Measurements from ENCODE around the gene DHRS2. TPM values are rescaled to one million over a fixed set of nuclear protein-coding genes. Genes with fewer than 3 reads are reported as not detected.

The DHRS2 gene
- total and polyA plus RNA-seq, 2 of the 13 experiments (the other 11 are each of a cell fraction or from before 2014, with no cell fraction given) = 1,621 to 3,021 TPM

DNA sequence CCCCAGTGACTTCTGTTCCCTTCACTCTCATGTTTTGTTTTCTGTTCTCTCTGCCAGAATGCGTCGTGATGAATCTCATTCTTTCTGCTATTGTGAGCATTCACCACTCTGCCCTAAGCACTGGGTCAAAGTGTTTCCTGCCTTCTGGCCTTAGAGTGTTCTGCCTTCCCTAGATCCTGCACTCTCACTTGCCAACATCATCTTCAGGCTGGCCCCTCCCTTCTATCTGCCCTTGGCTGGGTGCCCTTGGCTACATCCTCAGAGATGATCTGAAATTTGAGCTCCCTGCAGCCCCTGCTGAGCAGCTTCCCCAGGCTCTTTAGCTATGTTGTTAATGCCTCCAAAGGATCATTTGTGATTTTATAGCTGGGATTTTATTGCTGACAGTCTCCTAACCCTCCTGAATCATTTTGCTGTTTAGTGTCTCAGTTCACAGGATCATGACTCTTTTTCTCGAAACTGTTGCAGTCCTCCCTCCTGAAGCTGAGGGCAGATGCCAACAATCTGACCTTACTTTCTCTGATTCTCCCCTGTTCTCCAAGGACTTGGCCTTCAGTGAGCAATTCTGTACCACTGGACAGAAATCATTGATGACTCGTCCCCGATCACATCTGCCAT is 4.5 kb downstream of the DHRS2 start (continued):
- TF ChIP-seq KLF13 (CRISPR knock-in tag; IDR thresholded peaks at IDR 0.05) = no peak
- TF ChIP-seq REPIN1 (CRISPR knock-in tag; IDR thresholded peaks at IDR 0.05; ENCODE audit: borderline replicate concordance, low read depth) = no peak; the same call in 1 of the 2 replicates
- no peak for TF ChIP-seq ZNF136 (CRISPR knock-in tag; IDR thresholded peaks at IDR 0.05; ENCODE audit: low read depth)
- no peak for TF ChIP-seq ZNF296 (CRISPR knock-in tag; conservative IDR thresholded peaks at IDR 0.05)
- no peak for TF ChIP-seq MIXL1 (CRISPR knock-in tag; IDR thresholded peaks at IDR 0.05)
- TF ChIP-seq ZNF292 (CRISPR knock-in tag; IDR thresholded peaks at IDR 0.05; ENCODE audit: borderline replicate concordance, low read depth) = peak; percentile 32; the same call in 1 of the 2 replicates
- no peak for TF ChIP-seq PAX8 (CRISPR knock-in tag; IDR thresholded peaks at IDR 0.05; ENCODE audit: borderline replicate concordance)
- TF ChIP-seq TOE1 (CRISPR knock-in tag; IDR thresholded peaks at IDR 0.05) = no peak; the same call in none of the 2 replicates
- TF ChIP-seq, protein P1, sequence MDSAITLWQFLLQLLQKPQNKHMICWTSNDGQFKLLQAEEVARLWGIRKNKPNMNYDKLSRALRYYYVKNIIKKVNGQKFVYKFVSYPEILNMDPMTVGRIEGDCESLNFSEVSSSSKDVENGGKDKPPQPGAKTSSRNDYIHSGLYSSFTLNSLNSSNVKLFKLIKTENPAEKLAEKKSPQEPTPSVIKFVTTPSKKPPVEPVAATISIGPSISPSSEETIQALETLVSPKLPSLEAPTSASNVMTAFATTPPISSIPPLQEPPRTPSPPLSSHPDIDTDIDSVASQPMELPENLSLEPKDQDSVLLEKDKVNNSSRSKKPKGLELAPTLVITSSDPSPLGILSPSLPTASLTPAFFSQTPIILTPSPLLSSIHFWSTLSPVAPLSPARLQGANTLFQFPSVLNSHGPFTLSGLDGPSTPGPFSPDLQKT (CRISPR knock-in tag; IDR thresholded peaks at IDR 0.05; ENCODE audit: borderline replicate concordance) = no peak
- TF ChIP-seq, protein P2, sequence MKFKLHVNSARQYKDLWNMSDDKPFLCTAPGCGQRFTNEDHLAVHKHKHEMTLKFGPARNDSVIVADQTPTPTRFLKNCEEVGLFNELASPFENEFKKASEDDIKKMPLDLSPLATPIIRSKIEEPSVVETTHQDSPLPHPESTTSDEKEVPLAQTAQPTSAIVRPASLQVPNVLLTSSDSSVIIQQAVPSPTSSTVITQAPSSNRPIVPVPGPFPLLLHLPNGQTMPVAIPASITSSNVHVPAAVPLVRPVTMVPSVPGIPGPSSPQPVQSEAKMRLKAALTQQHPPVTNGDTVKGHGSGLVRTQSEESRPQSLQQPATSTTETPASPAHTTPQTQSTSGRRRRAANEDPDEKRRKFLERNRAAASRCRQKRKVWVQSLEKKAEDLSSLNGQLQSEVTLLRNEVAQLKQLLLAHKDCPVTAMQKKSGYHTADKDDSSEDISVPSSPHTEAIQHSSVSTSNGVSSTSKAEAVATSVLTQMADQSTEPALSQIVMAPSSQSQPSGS (CRISPR knock-in tag; IDR thresholded peaks at IDR 0.05) = no peak
- no peak for TF ChIP-seq ZNF891 (CRISPR knock-in tag; IDR thresholded peaks at IDR 0.05)
- TF ChIP-seq PPARG (CRISPR knock-in tag; conservative IDR thresholded peaks at IDR 0.05) = 0 out of 2 replicates have a peak, but pooled peaks have one; percentile 37
- no peak for TF ChIP-seq RAD51 (IDR thresholded peaks at IDR 0.05; ENCODE audit: borderline replicate concordance)
- no peak for TF ChIP-seq ZNF570 (CRISPR knock-in tag; IDR thresholded peaks at IDR 0.05; ENCODE audit: borderline replicate concordance)
- no peak for TF ChIP-seq ZNF749 (CRISPR knock-in tag; IDR thresholded peaks at IDR 0.05; ENCODE audit: borderline replicate concordance)
- TF ChIP-seq CEBPB (IDR thresholded peaks at IDR 0.05; ENCODE audit: borderline replicate concordance, low read depth, low read length) = no peak
- TF ChIP-seq, protein P3, sequence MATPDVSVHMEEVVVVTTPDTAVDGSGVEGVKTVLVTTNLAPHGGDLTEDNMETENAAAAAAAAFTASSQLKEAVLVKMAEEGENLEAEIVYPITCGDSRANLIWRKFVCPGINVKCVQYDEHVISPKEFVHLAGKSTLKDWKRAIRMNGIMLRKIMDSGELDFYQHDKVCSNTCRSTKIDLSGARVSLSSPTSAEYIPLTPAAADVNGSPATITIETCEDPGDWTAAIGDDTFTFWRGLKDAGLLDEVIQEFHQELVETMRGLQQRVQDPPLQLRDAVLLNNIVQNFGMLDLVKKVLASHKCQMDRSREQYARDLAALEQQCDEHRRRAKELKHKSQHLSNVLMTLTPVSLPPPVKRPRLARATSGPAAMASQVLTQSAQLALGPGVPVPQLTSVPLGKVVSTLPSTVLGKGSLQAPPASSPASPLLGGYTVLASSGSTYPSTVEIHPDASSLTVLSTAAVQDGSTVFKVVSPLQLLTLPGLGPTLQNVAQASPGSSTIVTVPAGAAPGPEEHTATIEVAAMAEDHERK (CRISPR knock-in tag; IDR thresholded peaks at IDR 0.05; ENCODE audit: low read depth) = no peak
- TF ChIP-seq ERF (CRISPR knock-in tag; IDR thresholded peaks at IDR 0.05) = no peak
- peak; percentile 31; the same call in 1 of the 2 replicates for TF ChIP-seq IRF2 (CRISPR knock-in tag; IDR thresholded peaks at IDR 0.05)
- no peak for TF ChIP-seq ZNF572 (CRISPR knock-in tag; IDR thresholded peaks at IDR 0.05)
- no peak for TF ChIP-seq SATB2 (CRISPR knock-in tag; IDR thresholded peaks at IDR 0.05)
- no peak for TF ChIP-seq FLYWCH1 (CRISPR knock-in tag; IDR thresholded peaks at IDR 0.05)
- no peak for TF ChIP-seq ZNF282 (IDR thresholded peaks at IDR 0.05; ENCODE audit: partially characterized antibody)
- no peak for TF ChIP-seq SNAPC2 (CRISPR knock-in tag; IDR thresholded peaks at IDR 0.05)
- TF ChIP-seq, protein P4, sequence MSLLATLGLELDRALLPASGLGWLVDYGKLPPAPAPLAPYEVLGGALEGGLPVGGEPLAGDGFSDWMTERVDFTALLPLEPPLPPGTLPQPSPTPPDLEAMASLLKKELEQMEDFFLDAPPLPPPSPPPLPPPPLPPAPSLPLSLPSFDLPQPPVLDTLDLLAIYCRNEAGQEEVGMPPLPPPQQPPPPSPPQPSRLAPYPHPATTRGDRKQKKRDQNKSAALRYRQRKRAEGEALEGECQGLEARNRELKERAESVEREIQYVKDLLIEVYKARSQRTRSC (CRISPR knock-in tag; IDR thresholded peaks at IDR 0.05; ENCODE audit: low read depth) = peak; percentile 50; the same call in 1 of the 2 replicates
- TF ChIP-seq ZSCAN9 (CRISPR knock-in tag; IDR thresholded peaks at IDR 0.05; ENCODE audit: borderline replicate concordance) = no peak

Measured in HepG2 (cell line).